ENCODE results near the gene FGF12.

FGF12 gene

DNA sequence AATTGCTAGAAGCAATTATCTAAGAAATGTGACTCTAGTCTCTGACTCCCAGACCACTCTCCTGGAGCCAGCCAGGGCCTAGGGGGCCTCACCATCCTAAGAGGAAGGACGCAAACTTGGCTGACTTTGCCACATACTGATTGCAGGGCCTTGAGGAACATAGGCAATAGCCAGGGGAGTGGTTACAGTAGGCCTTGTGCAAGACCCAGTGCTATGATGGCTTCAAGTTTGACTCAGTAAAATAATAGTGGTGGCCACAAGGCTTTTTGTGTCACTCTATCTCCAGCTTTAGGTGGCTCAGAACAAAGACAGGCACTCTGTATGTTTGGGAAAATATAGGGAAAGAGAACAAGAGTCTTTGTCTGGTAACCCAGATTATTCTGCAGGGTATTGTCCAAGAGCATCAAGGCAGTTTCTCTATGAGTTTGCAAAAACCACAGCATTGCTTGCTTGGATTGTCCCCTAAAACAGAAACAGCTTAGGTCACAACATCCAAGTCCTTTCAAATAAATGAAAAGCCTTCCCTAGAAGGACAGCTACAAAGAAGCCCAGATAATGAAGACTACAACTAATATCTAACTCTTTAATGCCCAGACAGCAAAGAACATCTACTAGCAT lies 634.8 kb downstream of the FGF12 start:
- DNase-seq (ENCODE audit: low read depth): no peak

DNA sequence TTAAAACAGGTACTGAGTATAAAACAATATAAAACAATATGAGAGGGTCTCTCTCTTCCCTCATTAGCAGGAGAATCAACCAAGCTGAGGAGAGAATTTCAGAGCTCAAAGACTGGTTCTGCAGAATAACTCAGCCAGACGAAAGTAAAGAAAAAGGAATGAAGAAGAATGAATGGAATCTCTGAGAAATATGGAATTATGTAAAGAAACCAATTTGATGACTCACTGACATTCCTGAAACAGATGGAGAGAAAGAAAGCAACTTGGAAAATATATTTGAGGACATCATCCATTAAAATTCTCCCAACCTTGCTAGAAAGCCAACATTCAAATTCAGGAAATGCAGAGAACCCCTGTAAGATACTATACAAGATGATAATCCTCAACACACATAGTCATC lies 635.5 kb downstream of the FGF12 start:
- DNase-seq (ENCODE audit: low read depth): no peak

GRCh38 chr3:192090586-192090985 lies 636.8 kb downstream of the FGF12 start:
- DNase-seq (ENCODE audit: low read depth): no peak

Measured in stimulated activated CD8-positive, alpha-beta memory T cell treated with anti-CD3 and anti-CD28 coated beads, Interleukin-12 subunit alpha, Interleukin-12 subunit beta, amount 100 ng/mL, for 4 hours (primary cell).